ENCODE results near the gene C14orf119.

Gene C14orf119

GRCh38 chr14:23123419-23123818 lies 28.1 kb downstream of the C14orf119 start:
- Histone ChIP-seq H2AK5ac (ENCODE audit: low read length) (no peak overlapping the region), H3K14ac (ENCODE audit: low read length) (no peak overlapping the region), H3K4me2 (ENCODE audit: low read length) (no peak overlapping the region), H2BK5ac (ENCODE audit: low read depth, low read length, poor library complexity) (no peak overlapping the region), H3K36me3 (ENCODE audit: control insufficient read depth in 1 of 2, insufficient read depth in 2 of 2, low read length in 2 of 2) (peaks cover 16 to 17% of the 10 kb centered on the region in 2 experiments), H4K12ac (ENCODE audit: low read depth, low read length) (no peak overlapping the region), H2BK120ac (ENCODE audit: insufficient read depth, low read length, poor library complexity) (no peak overlapping the region), H2AFZ (ENCODE audit: insufficient read depth, low read length, poor library complexity) (no peak overlapping the region), H3K4me3 (ENCODE audit: low read depth, low read length) (no peak overlapping the region), H3K79me2 (ENCODE audit: control insufficient read depth, insufficient read depth, low read length, poor library complexity) (no peaks in the 10 kb centered on the region), H3K79me1 (ENCODE audit: low read length) (no peaks in the 10 kb centered on the region), H3K27ac (ENCODE audit: low read depth, low read length) (no peak overlapping the region), H4K8ac (ENCODE audit: low read depth, low read length) (no peak overlapping the region), H3K4ac (ENCODE audit: low read depth, low read length) (no peak overlapping the region), H3K4me1 (ENCODE audit: control insufficient read depth in 1 of 2, insufficient read depth in 2 of 2, low read length in 2 of 2) (peaks cover 0 to 2% of the 10 kb centered on the region in 2 experiments), H2BK12ac (ENCODE audit: low read length) (no peak overlapping the region), H3K18ac (ENCODE audit: low read length) (no peak overlapping the region), H3K27me3 (ENCODE audit: insufficient read depth, low read length) (no peaks in the 10 kb centered on the region), H3K9me3 (ENCODE audit: insufficient read depth, low read depth, low read length) (no peaks in the 10 kb centered on the region), H3K9ac (ENCODE audit: low read length) (no peak overlapping the region), H4K91ac (ENCODE audit: low read depth, low read length) (no peak overlapping the region), H3K23ac (ENCODE audit: low read length) (no peak overlapping the region)
- no CpG with 5 or more reads among the region's 8 CpGs for WGBS (ENCODE audit: extremely low coverage, insufficient coverage, insufficient read length)
- peak in 1 of 2 donors; percentile 13 for DNase-seq

GRCh38 chr14:23124337-23124954 lies 29.1 kb downstream of the C14orf119 start:
- no peak overlapping the region for H2AFZ ChIP-seq (ENCODE audit: insufficient read depth, low read length, poor library complexity)
- H2BK120ac ChIP-seq (ENCODE audit: insufficient read depth, low read length, poor library complexity): no peak overlapping the region
- no peak overlapping the region for H3K4ac ChIP-seq (ENCODE audit: low read depth, low read length)
- no peak overlapping the region for H2BK12ac ChIP-seq (ENCODE audit: low read length)
- no peaks in the 10 kb centered on the region for H3K27me3 ChIP-seq (ENCODE audit: insufficient read depth, low read length)
- no peak overlapping the region for H3K4me2 ChIP-seq (ENCODE audit: low read length)
- no CpG with 5 or more reads among the region's 13 CpGs for WGBS (ENCODE audit: extremely low coverage, insufficient coverage, insufficient read length)
- no peak overlapping the region for H3K18ac ChIP-seq (ENCODE audit: low read length)
- no peak overlapping the region for H3K14ac ChIP-seq (ENCODE audit: low read length)
- H3K79me1 ChIP-seq (ENCODE audit: low read length): no peaks in the 10 kb centered on the region
- H4K8ac ChIP-seq (ENCODE audit: low read depth, low read length): no peak overlapping the region
- H3K27ac ChIP-seq (ENCODE audit: low read depth, low read length): no peak overlapping the region
- H3K36me3 ChIP-seq (ENCODE audit: control insufficient read depth in 1 of 2, insufficient read depth in 2 of 2, low read length in 2 of 2): peaks cover 19% of the 10 kb centered on the region in 2 experiments
- no peak overlapping the region for H4K12ac ChIP-seq (ENCODE audit: low read depth, low read length)
- no peak overlapping the region for H2BK5ac ChIP-seq (ENCODE audit: low read depth, low read length, poor library complexity)
- H2AK5ac ChIP-seq (ENCODE audit: low read length): no peak overlapping the region
- no peak overlapping the region for H4K91ac ChIP-seq (ENCODE audit: low read depth, low read length)
- no peak overlapping the region for H3K23ac ChIP-seq (ENCODE audit: low read length)
- H3K9me3 ChIP-seq (ENCODE audit: insufficient read depth, low read depth, low read length): no peaks in the 10 kb centered on the region
- H3K79me2 ChIP-seq (ENCODE audit: control insufficient read depth, insufficient read depth, low read length, poor library complexity): no peaks in the 10 kb centered on the region
- H3K4me1 ChIP-seq (ENCODE audit: control insufficient read depth in 1 of 2, insufficient read depth in 2 of 2, low read length in 2 of 2): peaks cover 0 to 2% of the 10 kb centered on the region in 2 experiments
- no peak overlapping the region for H3K4me3 ChIP-seq (ENCODE audit: low read depth, low read length)
- no peak for DNase-seq
- H3K9ac ChIP-seq (ENCODE audit: low read length): no peak overlapping the region

GRCh38 chr14:23125011-23125410 lies 29.7 kb downstream of the C14orf119 start:
- 100% methylated on average over 1 of the region's 3 CpGs for WGBS (ENCODE audit: extremely low coverage, insufficient coverage, insufficient read length)
- DNase-seq: no peak
- no peak overlapping the region for H3K14ac ChIP-seq (ENCODE audit: low read length)
- H2AFZ ChIP-seq (ENCODE audit: insufficient read depth, low read length, poor library complexity): no peak overlapping the region
- H3K18ac ChIP-seq (ENCODE audit: low read length): no peak overlapping the region
- no peaks in the 10 kb centered on the region for H3K79me1 ChIP-seq (ENCODE audit: low read length)
- H3K4me1 ChIP-seq (ENCODE audit: control insufficient read depth in 1 of 2, insufficient read depth in 2 of 2, low read length in 2 of 2): peaks cover 0 to 2% of the 10 kb centered on the region in 2 experiments
- no peaks in the 10 kb centered on the region for H3K9me3 ChIP-seq (ENCODE audit: insufficient read depth, low read depth, low read length)
- no peak overlapping the region for H3K23ac ChIP-seq (ENCODE audit: low read length)
- no peak overlapping the region for H2AK5ac ChIP-seq (ENCODE audit: low read length)
- no peak overlapping the region for H3K9ac ChIP-seq (ENCODE audit: low read length)
- no peak overlapping the region for H3K4me3 ChIP-seq (ENCODE audit: low read depth, low read length)
- H4K91ac ChIP-seq (ENCODE audit: low read depth, low read length): no peak overlapping the region
- H3K36me3 ChIP-seq (ENCODE audit: control insufficient read depth in 1 of 2, insufficient read depth in 2 of 2, low read length in 2 of 2): peaks cover 19 to 21% of the 10 kb centered on the region in 2 experiments
- no peak overlapping the region for H2BK120ac ChIP-seq (ENCODE audit: insufficient read depth, low read length, poor library complexity)
- no peak overlapping the region for H3K27ac ChIP-seq (ENCODE audit: low read depth, low read length)
- no peak overlapping the region for H2BK5ac ChIP-seq (ENCODE audit: low read depth, low read length, poor library complexity)
- no peak overlapping the region for H4K8ac ChIP-seq (ENCODE audit: low read depth, low read length)
- H4K12ac ChIP-seq (ENCODE audit: low read depth, low read length): no peak overlapping the region
- no peak overlapping the region for H3K4ac ChIP-seq (ENCODE audit: low read depth, low read length)
- H3K79me2 ChIP-seq (ENCODE audit: control insufficient read depth, insufficient read depth, low read length, poor library complexity): no peaks in the 10 kb centered on the region
- H2BK12ac ChIP-seq (ENCODE audit: low read length): no peak overlapping the region
- no peak overlapping the region for H3K4me2 ChIP-seq (ENCODE audit: low read length)
- H3K27me3 ChIP-seq (ENCODE audit: insufficient read depth, low read length): no peaks in the 10 kb centered on the region

GRCh38 chr14:23125933-23126524 lies 30.7 kb downstream of the C14orf119 start:
- H3K4ac ChIP-seq (ENCODE audit: low read depth, low read length): no peak overlapping the region
- H4K8ac ChIP-seq (ENCODE audit: low read depth, low read length): no peak overlapping the region
- no peak overlapping the region for H3K14ac ChIP-seq (ENCODE audit: low read length)
- H2BK120ac ChIP-seq (ENCODE audit: insufficient read depth, low read length, poor library complexity): no peak overlapping the region
- no peaks in the 10 kb centered on the region for H3K27me3 ChIP-seq (ENCODE audit: insufficient read depth, low read length)
- no peak overlapping the region for H3K4me3 ChIP-seq (ENCODE audit: low read depth, low read length)
- H3K4me1 ChIP-seq (ENCODE audit: control insufficient read depth in 1 of 2, insufficient read depth in 2 of 2, low read length in 2 of 2): peaks cover 0 to 2% of the 10 kb centered on the region in 2 experiments
- no peak for DNase-seq
- no peak overlapping the region for H3K18ac ChIP-seq (ENCODE audit: low read length)
- no peak overlapping the region for H3K9ac ChIP-seq (ENCODE audit: low read length)
- H3K79me2 ChIP-seq (ENCODE audit: control insufficient read depth, insufficient read depth, low read length, poor library complexity): no peaks in the 10 kb centered on the region
- H2AK5ac ChIP-seq (ENCODE audit: low read length): no peak overlapping the region
- H3K79me1 ChIP-seq (ENCODE audit: low read length): no peaks in the 10 kb centered on the region
- no peak overlapping the region for H3K27ac ChIP-seq (ENCODE audit: low read depth, low read length)
- no peak overlapping the region for H2AFZ ChIP-seq (ENCODE audit: insufficient read depth, low read length, poor library complexity)
- no peak overlapping the region for H3K23ac ChIP-seq (ENCODE audit: low read length)
- H2BK5ac ChIP-seq (ENCODE audit: low read depth, low read length, poor library complexity): no peak overlapping the region
- no peak overlapping the region for H3K4me2 ChIP-seq (ENCODE audit: low read length)
- H3K36me3 ChIP-seq (ENCODE audit: control insufficient read depth in 1 of 2, insufficient read depth in 2 of 2, low read length in 2 of 2): peaks cover 19 to 21% of the 10 kb centered on the region in 2 experiments
- no peak overlapping the region for H2BK12ac ChIP-seq (ENCODE audit: low read length)
- no CpG with 5 or more reads among the region's 9 CpGs for WGBS (ENCODE audit: extremely low coverage, insufficient coverage, insufficient read length)
- no peaks in the 10 kb centered on the region for H3K9me3 ChIP-seq (ENCODE audit: insufficient read depth, low read depth, low read length)
- H4K12ac ChIP-seq (ENCODE audit: low read depth, low read length): no peak overlapping the region
- no peak overlapping the region for H4K91ac ChIP-seq (ENCODE audit: low read depth, low read length)

All from trophoblast cell (in vitro differentiated cells and primary cell).